Urothelium cell line (cell line): ENCODE data around the gene GPR27.

Experiments used
- DNase-seq: peaks from one replicate; pipeline ENCODE4 v3.0.0; 2011; ENCODE audit warnings: low spot score, mixed read lengths
- FAIRE-seq: peaks from 2 replicates; lab custom pipeline; 2011; peaks lifted over from hg19 to GRCh38; lab: Jason Lieb, UNC

Gene GPR27

GRCh38 chr3:71728632-71729342, 24.9 kb upstream of the GPR27 start:
- FAIRE-seq (no peak), DNase-seq (no peak)

GRCh38 chr3:71732637-71733036, 21.0 kb upstream of the GPR27 start:
- DNase-seq, result no peak
- no peak for FAIRE-seq

- DNase-seq (no peak), FAIRE-seq (no peak)
Observed at GRCh38 chr3:71733319-71733718, 20.3 kb upstream of the GPR27 start.

- FAIRE-seq (no peak), DNase-seq (no peak)
Observed at GRCh38 chr3:71734881-71735280, 18.8 kb upstream of the GPR27 start.

GRCh38 chr3:71742621-71743020, 11.0 kb upstream of the GPR27 start:
- FAIRE-seq (no peak), DNase-seq (no peak)

- FAIRE-seq, result no peak
Observed at GRCh38 chr3:71744738-71745137, 8.9 kb upstream of the GPR27 start.

GRCh38 chr3:71751602-71752001, 2.1 kb upstream of the GPR27 start:
- DNase-seq (no peak), FAIRE-seq (no peak)

More at GRCh38 chr3:71744738-71745137, 8.9 kb upstream of the GPR27 start:
- no peak for DNase-seq

GRCh38 chr3:71752831-71753700, 589 bp upstream of the GPR27 start:
- no peak for FAIRE-seq
- DNase-seq, result peak; percentile 10

GRCh38 chr3:71754610-71755253, 1.1 kb downstream of the GPR27 start:
- DNase-seq (peak; percentile 13), FAIRE-seq (no peak)

GRCh38 chr3:71758091-71758490, 4.4 kb downstream of the GPR27 start:
- FAIRE-seq (no peak), DNase-seq (no peak)

- DNase-seq (no peak), FAIRE-seq (no peak)
Observed at GRCh38 chr3:71759401-71759800, 5.7 kb downstream of the GPR27 start.

GRCh38 chr3:71760140-71760539, 6.5 kb downstream of the GPR27 start:
- no peak for FAIRE-seq
- DNase-seq, result no peak

- DNase-seq, result no peak
- FAIRE-seq, result no peak
Observed at GRCh38 chr3:71763426-71763825, 9.8 kb downstream of the GPR27 start.

GRCh38 chr3:71771126-71771525, 17.5 kb downstream of the GPR27 start:
- FAIRE-seq (no peak), DNase-seq (no peak)

GRCh38 chr3:71771884-71772283, 18.2 kb downstream of the GPR27 start:
- no peak for DNase-seq
- FAIRE-seq, result no peak

GRCh38 chr3:71776538-71776937, 22.9 kb downstream of the GPR27 start:
- FAIRE-seq, result no peak
- no peak for DNase-seq

GRCh38 chr3:71778353-71778752, 24.7 kb downstream of the GPR27 start:
- DNase-seq (no peak), FAIRE-seq (no peak)

- no peak for DNase-seq
- no peak for FAIRE-seq
Observed at GRCh38 chr3:71779674-71780377, 26.2 kb downstream of the GPR27 start.

GRCh38 chr3:71780430-71780829, 26.8 kb downstream of the GPR27 start:
- no peak for FAIRE-seq
- no peak for DNase-seq

- DNase-seq, result no peak
- no peak for FAIRE-seq
Observed at GRCh38 chr3:71783152-71783551, 29.5 kb downstream of the GPR27 start.
